K562 (cell line): ENCODE results near the gene ARPC4. TPM values are rescaled to one million over a fixed set of nuclear protein-coding genes. Genes with fewer than 3 reads are reported as not detected.

Experiments used
- BRD4 ChIP-seq: fragments of 200-600 bp; sonication (generic); IDR thresholded peaks from 2 replicates; pipeline ENCODE4 v1.6.1; 2017; ENCODE audit warnings: inconsistent platforms
- CREM ChIP-seq: IDR thresholded peaks from 2 replicates; pipeline ENCODE4 v1.6.1; 2014; ENCODE audit warnings: antibody characterized with exemption, low read depth
- FOXM1 ChIP-seq, 2 experiments: fragments of 450-650 bp in 1 of 2; sonication (generic) in 1 of 2; formaldehyde crosslinking in 1 of 2; IDR thresholded peaks; 2 replicates each; pipeline versions ENCODE4 v1.6.1 to v1.9.0; 2017 to 2022; ENCODE audit warnings: low read depth in 2 of 2, mild to moderate bottlenecking in 2 of 2, missing genetic modification reagents in 1 of 2, moderate library complexity in 1 of 2
- GATA2 ChIP-seq: sonication (generic); formaldehyde crosslinking; IDR thresholded peaks from 2 replicates; pipeline ENCODE4 v1.4.0; 2020; ENCODE audit warnings: mild to moderate bottlenecking, missing genetic modification reagents
- HEY1 ChIP-seq: fragments of 250-450 bp; sonication (Bioruptor Pico); IDR thresholded peaks from 2 replicates; pipeline ENCODE4 v1.5.0; 2020; ENCODE audit warnings: mild to moderate bottlenecking, moderate library complexity, borderline replicate concordance
- KLF16 ChIP-seq: IDR thresholded peaks from 2 replicates; pipeline ENCODE4 v1.6.1; 2016; ENCODE audit warnings: antibody characterized with exemption
- NR2C1 ChIP-seq, 2 experiments: fragments of 450-650 bp; IDR thresholded peaks; 2 replicates each; pipeline ENCODE4 v1.6.1; 2017; ENCODE audit warnings: mild to moderate bottlenecking in 2 of 2, antibody characterized with exemption in 1 of 2, inconsistent platforms in 1 of 2, missing compliant biosample characterization in 1 of 2, missing genetic modification characterization in 1 of 2
- NUFIP1 ChIP-seq: fragments of 450-650 bp; IDR thresholded peaks from 2 replicates; pipeline ENCODE4 v1.6.1; 2018; ENCODE audit not compliant: partially characterized antibody
- SMARCA4 ChIP-seq: fragments of 450-650 bp; IDR thresholded peaks from 2 replicates; pipeline ENCODE4 v1.6.1; 2016
- SMARCB1 ChIP-seq: IDR thresholded peaks from 2 replicates; pipeline ENCODE4 v1.6.1; 2011; ENCODE audit warnings: improper control_type of control experiment, low read depth; ENCODE audit not compliant: insufficient read length
- SPI1 ChIP-seq: IDR thresholded peaks from 2 replicates; pipeline ENCODE4 v1.6.1; 2011; ENCODE audit warnings: low read depth, low read length, control low read depth, borderline replicate concordance
- TCF3 ChIP-seq: sonication (generic); formaldehyde crosslinking; IDR thresholded peaks from 2 replicates; pipeline ENCODE4 v1.4.0; 2020; ENCODE audit warnings: mild to moderate bottlenecking, missing genetic modification reagents
- polyA plus RNA-seq, 8 experiments: library from polyadenylated mRNA; depleted of rRNA in 4 of 8; stranded (reverse) in 5 of 8; unstranded in 3 of 8; fragments of >200 nt; fragmentation: Nextera tagmentation in 2 of 8; fragmentation: Illumina TruSeq in 1 of 8; extraction: Ambion mirVana in 2 of 8; extraction: Trizol in 1 of 8; gene quantifications; 2 replicates each; pipeline versions ENCODE4 v1.2.1 to v1.2.3, GENCODE V29; 2011 to 2014; ENCODE audit warnings: inconsistent platforms in 1 of 8, missing spikeins in 1 of 8
- total RNA-seq, 7 experiments: library from RNA; depleted of rRNA in 6 of 7; stranded (reverse); fragments of >200 nt in 6 of 7; fragmentation: Illumina TruSeq in 2 of 7; extraction: Trizol in 2 of 7; gene quantifications; 2 replicates each; pipeline versions ENCODE4 v1.2.1 to v1.2.3, GENCODE V29; 2011 to 2021; ENCODE audit warnings: low replicate concordance in 1 of 7
- TF ChIP-seq, protein P1 (sequence below): sonication (generic); formaldehyde crosslinking; IDR thresholded peaks from 2 replicates; pipeline ENCODE4 v1.8.0; 2022; ENCODE audit warnings: missing genetic modification reagents, mild to moderate bottlenecking, borderline replicate concordance
- TF ChIP-seq, protein P2 (sequence below): fragments of 450-650 bp; IDR thresholded peaks from 2 replicates; pipeline ENCODE4 v1.6.1; 2016; ENCODE audit warnings: mild to moderate bottlenecking
- TF ChIP-seq, protein P3 (sequence below), 3 experiments: fragments of 200-800 bp in 1 of 3; fragments of 250-450 bp in 1 of 3; fragments of 450-650 bp in 1 of 3; sonication (Bioruptor Pico) in 1 of 3; sonication (Bioruptor generic) in 1 of 3; formaldehyde crosslinking in 1 of 3; IDR thresholded peaks; 2 replicates each; pipeline versions ENCODE4 v1.6.1 to v1.8.0; 2016 to 2022; ENCODE audit warnings: mild to moderate bottlenecking in 2 of 3, missing genetic modification characterization in 2 of 3, missing compliant biosample characterization in 1 of 3, moderate library complexity in 1 of 3

Gene ARPC4
- total and polyA plus RNA-seq, 9 of the 15 experiments (the other 6 are each of a cell fraction or from before 2014, with no cell fraction given), result 20.1 to 153 (median 119) TPM

DNA sequence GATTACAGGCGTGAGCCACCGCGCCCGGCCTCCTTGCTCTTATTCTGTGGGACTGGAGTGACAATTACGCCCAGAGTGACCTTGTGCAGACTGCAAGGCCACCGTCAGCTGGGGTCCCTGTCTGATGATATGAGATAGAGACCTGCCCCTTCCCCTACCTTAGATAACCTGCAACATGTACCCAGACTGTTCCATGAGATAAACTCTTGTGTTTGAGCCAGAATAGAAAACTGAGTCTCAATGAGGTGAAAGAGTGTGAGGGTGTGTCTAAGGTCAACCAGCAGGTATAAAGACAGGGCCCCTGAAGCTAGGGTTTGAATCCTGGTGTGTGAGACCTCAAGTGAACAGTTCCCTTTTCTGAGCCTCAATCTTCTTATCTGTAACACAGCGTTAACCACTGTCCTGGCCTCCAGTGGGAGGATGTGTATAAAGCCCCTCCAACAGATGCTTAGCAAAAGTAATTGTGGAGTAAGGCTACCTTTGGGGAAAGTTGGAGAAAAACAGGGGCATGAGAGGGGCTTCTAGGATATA lies 6.6 kb upstream of the ARPC4 start (continued):
- TF ChIP-seq SMARCB1 (peak; percentile 52), KLF16 (peak; percentile 60; the same call in 1 of the 2 replicates), HEY1 (CRISPR knock-in tag) (peak; percentile 68; the same call in 1 of the 2 replicates), SPI1 (peak; percentile 96), SMARCA4 (peak; percentile 47), TCF3 (CRISPR knock-in tag) (peak; percentile 85), BRD4 (no peak), GATA2 (CRISPR knock-in tag) (peak; percentile 60), NR2C1 (IDR thresholded peaks at IDR 0.05) (peak; percentile 61), NR2C1 (tag; IDR thresholded peaks at IDR 0.05) (peak; percentile 45; the same call in 1 of the 2 replicates), NUFIP1 (peak; percentile 57), FOXM1 (IDR thresholded peaks at IDR 0.05; ENCODE audit: low read depth) (peak; percentile 47; the same call in 1 of the 2 replicates), FOXM1 (CRISPR knock-in tag; IDR thresholded peaks at IDR 0.05; ENCODE audit: low read depth) (no peak), CREM (0 out of 2 replicates have a peak, but pooled peaks have one; percentile 22)
- TF ChIP-seq, protein P1, sequence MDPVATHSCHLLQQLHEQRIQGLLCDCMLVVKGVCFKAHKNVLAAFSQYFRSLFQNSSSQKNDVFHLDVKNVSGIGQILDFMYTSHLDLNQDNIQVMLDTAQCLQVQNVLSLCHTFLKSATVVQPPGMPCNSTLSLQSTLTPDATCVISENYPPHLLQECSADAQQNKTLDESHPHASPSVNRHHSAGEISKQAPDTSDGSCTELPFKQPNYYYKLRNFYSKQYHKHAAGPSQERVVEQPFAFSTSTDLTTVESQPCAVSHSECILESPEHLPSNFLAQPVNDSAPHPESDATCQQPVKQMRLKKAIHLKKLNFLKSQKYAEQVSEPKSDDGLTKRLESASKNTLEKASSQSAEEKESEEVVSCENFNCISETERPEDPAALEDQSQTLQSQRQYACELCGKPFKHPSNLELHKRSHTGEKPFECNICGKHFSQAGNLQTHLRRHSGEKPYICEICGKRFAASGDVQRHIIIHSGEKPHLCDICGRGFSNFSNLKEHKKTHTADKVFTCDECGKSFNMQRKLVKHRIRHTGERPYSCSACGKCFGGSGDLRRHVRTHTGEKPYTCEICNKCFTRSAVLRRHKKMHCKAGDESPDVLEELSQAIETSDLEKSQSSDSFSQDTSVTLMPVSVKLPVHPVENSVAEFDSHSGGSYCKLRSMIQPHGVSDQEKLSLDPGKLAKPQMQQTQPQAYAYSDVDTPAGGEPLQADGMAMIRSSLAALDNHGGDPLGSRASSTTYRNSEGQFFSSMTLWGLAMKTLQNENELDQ (CRISPR knock-in tag), result no peak
- TF ChIP-seq, protein P2, sequence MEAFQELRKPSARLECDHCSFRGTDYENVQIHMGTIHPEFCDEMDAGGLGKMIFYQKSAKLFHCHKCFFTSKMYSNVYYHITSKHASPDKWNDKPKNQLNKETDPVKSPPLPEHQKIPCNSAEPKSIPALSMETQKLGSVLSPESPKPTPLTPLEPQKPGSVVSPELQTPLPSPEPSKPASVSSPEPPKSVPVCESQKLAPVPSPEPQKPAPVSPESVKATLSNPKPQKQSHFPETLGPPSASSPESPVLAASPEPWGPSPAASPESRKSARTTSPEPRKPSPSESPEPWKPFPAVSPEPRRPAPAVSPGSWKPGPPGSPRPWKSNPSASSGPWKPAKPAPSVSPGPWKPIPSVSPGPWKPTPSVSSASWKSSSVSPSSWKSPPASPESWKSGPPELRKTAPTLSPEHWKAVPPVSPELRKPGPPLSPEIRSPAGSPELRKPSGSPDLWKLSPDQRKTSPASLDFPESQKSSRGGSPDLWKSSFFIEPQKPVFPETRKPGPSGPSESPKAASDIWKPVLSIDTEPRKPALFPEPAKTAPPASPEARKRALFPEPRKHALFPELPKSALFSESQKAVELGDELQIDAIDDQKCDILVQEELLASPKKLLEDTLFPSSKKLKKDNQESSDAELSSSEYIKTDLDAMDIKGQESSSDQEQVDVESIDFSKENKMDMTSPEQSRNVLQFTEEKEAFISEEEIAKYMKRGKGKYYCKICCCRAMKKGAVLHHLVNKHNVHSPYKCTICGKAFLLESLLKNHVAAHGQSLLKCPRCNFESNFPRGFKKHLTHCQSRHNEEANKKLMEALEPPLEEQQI, result peak; percentile 44; the same call in 1 of the 2 replicates
- TF ChIP-seq, protein P3, sequence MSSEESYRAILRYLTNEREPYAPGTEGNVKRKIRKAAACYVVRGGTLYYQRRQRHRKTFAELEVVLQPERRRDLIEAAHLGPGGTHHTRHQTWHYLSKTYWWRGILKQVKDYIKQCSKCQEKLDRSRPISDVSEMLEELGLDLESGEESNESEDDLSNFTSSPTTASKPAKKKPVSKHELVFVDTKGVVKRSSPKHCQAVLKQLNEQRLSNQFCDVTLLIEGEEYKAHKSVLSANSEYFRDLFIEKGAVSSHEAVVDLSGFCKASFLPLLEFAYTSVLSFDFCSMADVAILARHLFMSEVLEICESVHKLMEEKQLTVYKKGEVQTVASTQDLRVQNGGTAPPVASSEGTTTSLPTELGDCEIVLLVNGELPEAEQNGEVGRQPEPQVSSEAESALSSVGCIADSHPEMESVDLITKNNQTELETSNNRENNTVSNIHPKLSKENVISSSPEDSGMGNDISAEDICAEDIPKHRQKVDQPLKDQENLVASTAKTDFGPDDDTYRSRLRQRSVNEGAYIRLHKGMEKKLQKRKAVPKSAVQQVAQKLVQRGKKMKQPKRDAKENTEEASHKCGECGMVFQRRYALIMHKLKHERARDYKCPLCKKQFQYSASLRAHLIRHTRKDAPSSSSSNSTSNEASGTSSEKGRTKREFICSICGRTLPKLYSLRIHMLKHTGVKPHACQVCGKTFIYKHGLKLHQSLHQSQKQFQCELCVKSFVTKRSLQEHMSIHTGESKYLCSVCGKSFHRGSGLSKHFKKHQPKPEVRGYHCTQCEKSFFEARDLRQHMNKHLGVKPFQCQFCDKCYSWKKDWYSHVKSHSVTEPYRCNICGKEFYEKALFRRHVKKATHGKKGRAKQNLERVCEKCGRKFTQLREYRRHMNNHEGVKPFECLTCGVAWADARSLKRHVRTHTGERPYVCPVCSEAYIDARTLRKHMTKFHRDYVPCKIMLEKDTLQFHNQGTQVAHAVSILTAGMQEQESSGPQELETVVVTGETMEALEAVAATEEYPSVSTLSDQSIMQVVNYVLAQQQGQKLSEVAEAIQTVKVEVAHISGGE (CRISPR knock-in tag; IDR thresholded peaks at IDR 0.05), result peak in 1 of 3 experiments; percentile 57; a peak in 2 of 6 replicates
